NT2/D1 (cell line): Measurements from ENCODE around the gene PLIN4.

Experiments used
- SUZ12 ChIP-seq: IDR thresholded peaks from 2 replicates; pipeline ENCODE4 v1.6.1; 2011; ENCODE audit not compliant: insufficient read length, insufficient read depth; ENCODE audit errors: extremely low read depth
- YY1 ChIP-seq: IDR thresholded peaks from 2 replicates; pipeline ENCODE4 v1.6.1; 2011; ENCODE audit not compliant: insufficient read length, insufficient read depth
- ZNF274 ChIP-seq: IDR thresholded peaks from 2 replicates; pipeline ENCODE4 v1.6.1; 2011; ENCODE audit warnings: mild to moderate bottlenecking, low read depth, low read length

GRCh38 chr19:4557144-4557970, 39.1 kb upstream of the PLIN4 start:
- TF ChIP-seq SUZ12 (no peak), ZNF274 (no peak), YY1 (no peak)
